Gastrocnemius medialis (tissue), 4 donors: Measurements from ENCODE around the gene AJAP1.

Experiments
- CTCF ChIP-seq, 5 experiments: fragments of 450-650 bp in 3 of 5; fragments of 200-600 bp in 2 of 5; sonication (generic) in 2 of 5; IDR thresholded peaks in 4 of 5; conservative IDR thresholded peaks in 1 of 5; 1 replicate in 4 of 5; 2 replicates in 1 of 5; pipeline ENCODE4 v1.5.1; 2016 to 2019; ENCODE audit warnings: antibody characterized with exemption in 5 of 5, mild to moderate bottlenecking in 3 of 5, moderate library complexity in 3 of 5
- POLR2A ChIP-seq, 2 donors: fragments of 450-650 bp; IDR thresholded peaks; one replicate each; pipeline ENCODE4 v1.6.1; 2017; ENCODE audit warnings: antibody characterized with exemption in 2 of 2, mild to moderate bottlenecking in 2 of 2, moderate library complexity in 2 of 2

DNA sequence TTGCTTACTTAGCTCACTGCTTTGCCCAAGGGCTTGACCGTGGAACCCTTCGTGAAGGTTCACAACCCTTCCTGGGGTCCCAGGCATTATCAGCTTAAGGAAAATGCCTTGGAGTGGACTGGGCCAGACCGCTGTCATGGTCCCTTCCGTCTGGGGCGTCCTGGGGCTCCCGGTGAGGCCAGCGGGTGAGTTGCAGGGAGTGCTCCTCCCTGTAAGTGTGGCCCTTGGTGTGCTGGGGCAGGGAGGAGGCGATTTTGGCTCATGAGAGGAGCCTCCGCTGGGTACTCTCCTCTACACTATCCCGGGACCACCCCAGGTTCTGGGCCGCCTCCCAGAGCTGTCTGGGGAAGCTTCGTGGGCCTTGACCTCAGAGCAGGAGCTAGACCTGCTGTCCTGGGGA lies 48.1 kb downstream of the AJAP1 start:
- TF ChIP-seq CTCF (IDR thresholded peaks at IDR 0.05 in 4 of 5, conservative IDR thresholded peaks at IDR 0.05 in 1 of 5) (no peak), POLR2A (IDR thresholded peaks at IDR 0.05) (no peak)
